HepG2 (cell line): Measurements from ENCODE around the gene TMEM183A. TPM values are rescaled to one million over a fixed set of nuclear protein-coding genes. Genes with fewer than 3 reads are reported as not detected.

ENCODE experiments used
- ATAC-seq: fragments of 200-7000 bp; cut with Tn5 transposase; 3 replicates; pipeline ENCODE4 v1.9.1; 2020; ENCODE audit warnings: mild to moderate bottlenecking, moderate library complexity
- Bru-seq: library from RNA; stranded (reverse); fragments of 400-500 nt; gene quantifications from one replicate; lab custom pipeline; 2021; lab: Mats Ljungman, UMichigan
- BruChase-seq, 2 experiments: library from RNA; stranded (reverse); fragments of 400-500 nt; gene quantifications; one replicate each; lab custom pipeline; 2021; lab: Mats Ljungman, UMichigan
- BruUV-seq: library from RNA; stranded (reverse); fragments of 400-500 nt; replicated peaks from 2 replicates; lab custom pipeline; 2021; lab: Mats Ljungman, UMichigan
- CTCF ChIA-PET: fragments of 300-600 bp; formaldehyde crosslinking; extraction: SDS; loops from one replicate; lab custom pipeline; 2021; ENCODE audit warnings: low total read pairs, inconsistent platforms, low intra/inter-chr PET ratio; lab: Yijun Ruan, JAX
- POLR2A ChIA-PET: fragments of 350-600 bp; sonication (Branson Sonifier 250); formaldehyde crosslinking; loops from one replicate; lab custom pipeline; 2020; ENCODE audit warnings: antibody characterized with exemption, inconsistent platforms; lab: Yijun Ruan, JAX
- DNase-seq: peaks from one replicate; pipeline ENCODE4 v3.0.0-alpha.2; 2015; ENCODE audit warnings: low spot score
- FAIRE-seq: peaks from 3 replicates; lab custom pipeline; 2011; peaks lifted over from hg19 to GRCh38; lab: Jason Lieb, UNC
- H2AFZ ChIP-seq: one replicate; pipeline ENCODE4 v1.6.1; 2011; ENCODE audit warnings: low read length, inconsistent platforms
- H3K27ac ChIP-seq: fragments of 300-600 bp; 3 replicates; pipeline ENCODE4 v1.8.0; 2011; ENCODE audit warnings: mixed run types, mild to moderate bottlenecking, mixed read lengths, low read length, inconsistent platforms; ENCODE audit not compliant: insufficient read depth; ENCODE audit errors: extremely low read length
- H3K27me3 ChIP-seq, 2 experiments: fragments of 200-600 bp in 1 of 2; 2 replicates in 1 of 2; 3 replicates in 1 of 2; pipeline versions ENCODE4 v1.6.0 to v1.8.0; 2011; ENCODE audit warnings: low read length in 2 of 2, mild to moderate bottlenecking in 2 of 2, moderate library complexity in 2 of 2, inconsistent platforms in 1 of 2; ENCODE audit not compliant: insufficient read depth in 2 of 2, control insufficient read depth in 1 of 2
- H3K36me3 ChIP-seq, 2 experiments: fragments of 200-600 bp in 1 of 2; replicated peaks in 1 of 2; 2 replicates in 1 of 2; 3 replicates in 1 of 2; pipeline versions ENCODE4 v1.5.1 to v1.8.0; 2011; ENCODE audit warnings: low read length in 2 of 2, inconsistent platforms in 1 of 2; ENCODE audit not compliant: insufficient read depth in 2 of 2, control insufficient read depth in 1 of 2
- H3K4me1 ChIP-seq: 2 replicates; pipeline ENCODE4 v1.5.1; 2012; ENCODE audit warnings: low read length, inconsistent platforms; ENCODE audit not compliant: insufficient read depth
- H3K4me2 ChIP-seq: 2 replicates; pipeline ENCODE4 v1.6.0; 2011; ENCODE audit warnings: low read depth, low read length, inconsistent platforms
- H3K4me3 ChIP-seq, 3 experiments: fragments of 200-600 bp in 1 of 3; sonication (generic), shearing (Covaris generic) in 1 of 3; replicated peaks in 1 of 3; 2 replicates each; pipeline ENCODE4 v1.5.1; 2011 to 2016; ENCODE audit warnings: low read length in 3 of 3, inconsistent platforms in 2 of 3, low read depth in 2 of 3, mild to moderate bottlenecking in 2 of 3, control low read depth in 1 of 3, mixed read lengths in 1 of 3; ENCODE audit not compliant: insufficient read depth in 1 of 3
- H3K79me2 ChIP-seq: one replicate; pipeline ENCODE4 v1.6.1; 2011; ENCODE audit warnings: low read length, inconsistent platforms; ENCODE audit not compliant: insufficient read depth
- H3K9ac ChIP-seq: 2 replicates; pipeline ENCODE4 v1.6.0; 2011; ENCODE audit warnings: mild to moderate bottlenecking, low read depth, low read length, inconsistent platforms; ENCODE audit not compliant: insufficient read depth
- H3K9me3 ChIP-seq: 2 replicates; pipeline ENCODE4 v1.5.1; 2012; ENCODE audit warnings: mild to moderate bottlenecking, low read length
- H4K20me1 ChIP-seq: 2 replicates; pipeline ENCODE4 v1.6.0; 2011; ENCODE audit warnings: inconsistent platforms, mild to moderate bottlenecking, low read length, moderate library complexity; ENCODE audit not compliant: insufficient read depth
- BRD4 ChIP-seq: sonication (generic); formaldehyde crosslinking; IDR thresholded peaks from 2 replicates; pipeline ENCODE4 v1.4.0; 2020; ENCODE audit warnings: missing genetic modification reagents
- HMGXB3 ChIP-seq: sonication (generic); formaldehyde crosslinking; IDR thresholded peaks from 2 replicates; pipeline ENCODE4 v1.4.0; 2020; ENCODE audit warnings: missing genetic modification reagents, borderline replicate concordance
- IRX3 ChIP-seq: sonication (generic); formaldehyde crosslinking; IDR thresholded peaks from 2 replicates; pipeline ENCODE4 v1.8.1; 2023; ENCODE audit warnings: mild to moderate bottlenecking, low read depth, missing genetic modification reagents, borderline replicate concordance
- KDM1A ChIP-seq: IDR thresholded peaks from 2 replicates; pipeline ENCODE4 v1.6.1; 2016; ENCODE audit warnings: missing compliant biosample characterization
- STAT5B ChIP-seq: sonication (generic); formaldehyde crosslinking; IDR thresholded peaks from 2 replicates; pipeline ENCODE4 v1.4.0; 2020; ENCODE audit warnings: missing genetic modification reagents
- ZBTB49 ChIP-seq: sonication (generic); formaldehyde crosslinking; IDR thresholded peaks from 2 replicates; pipeline ENCODE4 v1.4.0; 2020; ENCODE audit warnings: missing genetic modification reagents, borderline replicate concordance
- WGBS: methylation state at CpG from one replicate; pipeline ENCODE4 v1.1.6; 2017; ENCODE audit warnings: low lambda C conversion rate; 5-methylcytosine and 5-hydroxymethylcytosine counted together
- in situ Hi-C: cut with HindIII; loops from 2 replicates; pipeline ENCODE4 v1.10.0; 2017; ENCODE audit warnings: low pct_unique_long_range_greater_than_20kb; ENCODE audit not compliant: extremely low pct_ligation_motif_present
- intact Hi-C: fragments of 100-400 bp; cut with micrococcal nuclease; formaldehyde crosslinking; loops from one replicate; pipeline ENCODE4 v1.10.0; 2022; ENCODE audit not compliant: unreplicated experiment
- long read RNA-seq, 2 experiments: library from RNA in 1 of 2; library from polyadenylated mRNA in 1 of 2; stranded (forward) in 1 of 2; unstranded in 1 of 2; transcript quantifications; one replicate each; pipeline ENCODE4 v2.0.0, GENCODE V29; 2019 to 2022
- polyA minus RNA-seq, 3 experiments: library from RNA; depleted of rRNA, polyadenylated mRNA; stranded (reverse); fragments of >200 nt; gene quantifications; 2 replicates each; pipeline ENCODE4 v1.2.3, GENCODE V29; 2011; ENCODE audit warnings: low replicate concordance in 1 of 3
- polyA plus RNA-seq, 8 experiments: library from polyadenylated mRNA; depleted of rRNA in 3 of 8; stranded (reverse) in 7 of 8; unstranded in 1 of 8; fragments of >200 nt; fragmentation: Illumina TruSeq in 4 of 8; extraction: Trizol in 4 of 8; gene quantifications; 2 replicates each; pipeline versions ENCODE4 v1.2.1 to v1.2.3, GENCODE V29; 2011 to 2016; ENCODE audit warnings: low read depth in 4 of 8, missing spikeins in 1 of 8, mixed read lengths in 1 of 8; ENCODE audit not compliant: insufficient read depth in 1 of 8
- total RNA-seq, 5 experiments: library from RNA; depleted of rRNA; stranded (reverse); fragments of >200 nt; fragmentation: Illumina TruSeq; extraction: Trizol; gene quantifications; 2 replicates each; pipeline ENCODE4 v1.2.3, GENCODE V29; 2016; ENCODE audit warnings: low read depth in 1 of 5

The TMEM183A gene
- total RNA-seq (2016; rRNA removed; fragmentation: Illumina TruSeq; extraction: Trizol): 82.0 and 85.4 TPM in 2 replicates
- 117 and 147 TPM in 2 replicates for total RNA-seq (2016; cell fraction: cytosol; rRNA removed; fragmentation: Illumina TruSeq; extraction: Trizol; ENCODE audit: low read depth)
- total RNA-seq (2016; cell fraction: insoluble cytoplasmic fraction; rRNA removed; fragmentation: Illumina TruSeq; extraction: Trizol): 82.0 and 82.7 TPM in 2 replicates
- 214 and 215 TPM in 2 replicates for total RNA-seq (2016; cell fraction: membrane; rRNA removed; fragmentation: Illumina TruSeq; extraction: Trizol)
- total RNA-seq (2016; cell fraction: nucleus; rRNA removed; fragmentation: Illumina TruSeq; extraction: Trizol): 59.5 and 61.7 TPM in 2 replicates
- 56.2 and 59.7 TPM in 2 replicates for polyA plus RNA-seq (2011; rRNA removed)
- polyA plus RNA-seq (2011; cell fraction: cytosol; rRNA removed): 65.4 and 69.6 TPM in 2 replicates
- 86.6 and 92.4 TPM in 2 replicates for polyA plus RNA-seq (2011; cell fraction: nucleus; rRNA removed)
- polyA plus RNA-seq (2012): 28.1 and 30.6 TPM in 2 replicates
- 140 and 156 TPM in 2 replicates for polyA plus RNA-seq (2016; cell fraction: cytosol; fragmentation: Illumina TruSeq; extraction: Trizol; ENCODE audit: low read depth)
- polyA plus RNA-seq (2016; cell fraction: insoluble cytoplasmic fraction; fragmentation: Illumina TruSeq; extraction: Trizol; ENCODE audit: low read depth): 69.4 and 76.0 TPM in 2 replicates
- polyA plus RNA-seq (2016; cell fraction: membrane; fragmentation: Illumina TruSeq; extraction: Trizol; ENCODE audit: low read depth): 186 and 191 TPM in 2 replicates
- 82.0 and 83.2 TPM in 2 replicates for polyA plus RNA-seq (2016; cell fraction: nucleus; fragmentation: Illumina TruSeq; extraction: Trizol; ENCODE audit: insufficient read depth, low read depth)
- 142 and 277 TPM in 2 replicates for polyA minus RNA-seq (2011; rRNA and poly(A)+ RNA removed; ENCODE audit: low replicate concordance)
- polyA minus RNA-seq (2011; cell fraction: cytosol; rRNA and poly(A)+ RNA removed): 22.9 and 28.1 TPM in 2 replicates
- 96.7 and 106 TPM in 2 replicates for polyA minus RNA-seq (2011; cell fraction: nucleus; rRNA and poly(A)+ RNA removed)
- Bru-seq, nascent RNA: percentile 85 among the genes with signal in this experiment
- BruChase-seq, experiment 1, labeled RNA remaining after a 6-hour chase: percentile 80 among the genes with signal in this experiment
- BruChase-seq, experiment 2, labeled RNA remaining after a 2-hour chase: percentile 76 among the genes with signal in this experiment
- long read RNA-seq, experiment 1, transcript TMEM183A-201 (8 exons, 3,019 nt): major isoform, 60 of 97 reads
- long read RNA-seq, experiment 1, partial matches to known transcripts: 15 of 97 reads
- long read RNA-seq, experiment 1, other reads (novel, unspliced or antisense): 22 of 97 reads
- long read RNA-seq, experiment 2, transcript TMEM183A-201 (8 exons, 3,019 nt): major isoform, 58 of 108 reads
- long read RNA-seq, experiment 2, partial matches to known transcripts: 14 of 108 reads
- long read RNA-seq, experiment 2, other reads (novel, unspliced or antisense): 36 of 108 reads

- Histone ChIP-seq H3K27ac (peak within 1 kb of the TSS; percentile 98), H3K79me2 (peaks cover 30% of the 10 kb centered on the region), H3K4me3 (peak within 1 kb of the TSS; percentile 92 to 98 (median 96)), H3K27me3 (no peaks in the 10 kb centered on the region; a peak in 1 of 5 replicates), H3K4me2 (peak within 1 kb of the TSS; percentile 94), H3K9ac (peak within 1 kb of the TSS; percentile 96), H3K9me3 (no peaks in the 10 kb centered on the region), H3K4me1 (peaks cover 34% of the 10 kb centered on the region), H3K36me3 (peaks cover 3 to 21% of the 10 kb centered on the region in 2 experiments; a peak in 3 of 5 replicates), H4K20me1 (no peaks in the 10 kb centered on the region), H2AFZ (no peak within 1 kb of the TSS)
- intact Hi-C loops (loop anchor here (10.0 kb wide), 1 partner anchor 662 kb away; the partner anchor contains the start of genes PPP1R12B and UBE2T), in situ Hi-C loops (no loop called here)
- CTCF ChIA-PET: no interaction called here
- DNase-seq (peak; percentile 95), FAIRE-seq (peak; percentile 90), ATAC-seq (peak; percentile 94)
- no TSS peak for BruUV-seq
- 3% methylated on average over 19 of the region's 78 CpGs for WGBS
- POLR2A ChIA-PET: interaction anchor here (0.8 to 2.9 kb wide), 15 partner anchors 10 to 997 kb away, joined by 3 to 14 read pairs (median 5); partner anchors contain the start of genes ELF3, KDM5B, KLHL12 and PCAT6
- 0 out of 2 replicates have a peak, but pooled peaks have one; percentile 5 for TF ChIP-seq KDM1A
- no peak for TF ChIP-seq ZBTB49 (CRISPR knock-in tag)
- peak; percentile 97 for TF ChIP-seq HMGXB3 (CRISPR knock-in tag)
- TF ChIP-seq STAT5B: no peak
- peak; percentile 27; the same call in 1 of the 2 replicates for TF ChIP-seq IRX3 (CRISPR knock-in tag)
- no peak for TF ChIP-seq BRD4
Measured at GRCh38 chr1:203006948-203007871, at the start of gene TMEM183A. TMEM183A (plus strand) TSS chr1:203007374; CDS start chr1:203007466, 92 bp downstream.
